Measurements from ENCODE around the gene SCGB1C1.

The SCGB1C1 gene

DNA sequence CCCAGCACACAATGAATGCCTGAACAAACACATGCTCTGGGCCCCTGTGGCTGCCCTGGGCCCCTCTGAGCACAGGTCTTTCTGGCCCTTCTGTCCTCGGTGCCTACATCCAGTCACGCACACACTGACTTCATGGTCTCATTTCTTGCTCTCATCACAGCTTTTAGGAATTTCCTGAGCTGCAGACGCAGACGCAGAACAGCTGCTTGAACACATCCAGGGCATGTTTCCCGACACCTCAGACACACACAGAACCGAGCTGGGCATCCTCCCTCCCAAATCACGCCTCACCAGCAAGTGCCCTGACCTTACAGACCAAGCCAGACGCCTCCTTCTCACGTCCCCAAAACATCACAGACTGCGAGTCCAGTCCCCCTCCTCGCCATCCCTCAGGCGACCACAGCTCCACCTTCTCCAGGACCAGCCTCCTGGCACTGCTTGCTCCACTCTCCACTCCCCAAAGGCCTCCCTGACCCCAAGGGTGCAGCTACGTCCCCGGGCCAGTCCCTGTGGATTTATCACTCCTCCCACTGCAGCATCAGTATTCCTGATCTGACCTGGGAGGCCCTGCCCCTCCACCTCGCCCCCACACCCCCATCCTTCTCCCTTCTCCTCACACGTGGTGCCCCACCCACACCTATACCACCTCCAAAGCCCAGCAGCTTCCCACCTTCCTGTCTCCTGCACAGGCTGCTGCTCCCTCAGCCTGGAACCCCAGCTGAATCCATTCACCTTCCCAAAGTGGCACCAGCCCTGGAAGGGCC is 30.3 kb downstream of the SCGB1C1 start:
- no peak for DNase-seq (ENCODE audit: low read depth, low spot score)
- no peaks in the 10 kb centered on the region for H3K9me3 ChIP-seq (ENCODE audit: insufficient read depth, low read length)
- no peaks in the 10 kb centered on the region for H3K27me3 ChIP-seq (ENCODE audit: insufficient read depth, insufficient read length)
- no peak for TF ChIP-seq SUZ12 (IDR thresholded peaks at IDR 0.05; ENCODE audit: extremely low read depth, insufficient read depth, insufficient read length)
- no peak for TF ChIP-seq ZNF274 (IDR thresholded peaks at IDR 0.05; ENCODE audit: low read depth, low read length)
- no peak for TF ChIP-seq YY1 (IDR thresholded peaks at IDR 0.05; ENCODE audit: insufficient read depth, insufficient read length)
- no peaks in the 10 kb centered on the region for H3K4me1 ChIP-seq (ENCODE audit: insufficient read depth, insufficient read length)
- H3K9ac ChIP-seq (ENCODE audit: insufficient read length, low read depth) = no peak overlapping the region
- peaks cover 8% of the 10 kb centered on the region for H3K36me3 ChIP-seq (ENCODE audit: insufficient read depth, insufficient read length, low read length)
- H3K4me3 ChIP-seq (ENCODE audit: insufficient read length, low read depth) = no peak overlapping the region

DNA sequence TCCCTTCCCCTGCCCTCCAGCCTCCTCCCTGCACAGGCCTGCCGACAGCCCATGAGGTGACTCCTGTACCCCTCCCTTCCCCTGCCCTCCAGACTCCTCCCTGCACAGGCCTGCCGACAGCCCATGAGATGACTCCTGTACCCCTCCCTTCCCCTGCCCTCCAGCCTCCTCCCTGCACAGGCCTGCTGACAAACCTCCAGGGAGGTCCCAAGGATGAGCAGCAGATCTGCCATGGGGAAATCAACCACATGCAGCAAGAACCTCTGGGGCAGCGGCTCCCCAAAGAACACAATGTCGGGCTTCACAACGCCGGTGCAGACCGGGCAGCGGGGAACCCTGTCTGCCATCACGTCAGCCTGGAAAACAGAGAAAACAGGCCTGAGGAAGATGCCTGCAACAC is 31.0 kb downstream of the SCGB1C1 start:
- no peak overlapping the region for H3K4me3 ChIP-seq (ENCODE audit: insufficient read length, low read depth)
- H3K36me3 ChIP-seq (ENCODE audit: insufficient read depth, insufficient read length, low read length) = peaks cover 8% of the 10 kb centered on the region
- no peaks in the 10 kb centered on the region for H3K9me3 ChIP-seq (ENCODE audit: insufficient read depth, low read length)
- TF ChIP-seq YY1 (IDR thresholded peaks at IDR 0.05; ENCODE audit: insufficient read depth, insufficient read length) (no peak), ZNF274 (IDR thresholded peaks at IDR 0.05; ENCODE audit: low read depth, low read length) (no peak), SUZ12 (IDR thresholded peaks at IDR 0.05; ENCODE audit: extremely low read depth, insufficient read depth, insufficient read length) (no peak)
- no peaks in the 10 kb centered on the region for H3K4me1 ChIP-seq (ENCODE audit: insufficient read depth, insufficient read length)
- no peaks in the 10 kb centered on the region for H3K27me3 ChIP-seq (ENCODE audit: insufficient read depth, insufficient read length)
- H3K9ac ChIP-seq (ENCODE audit: insufficient read length, low read depth) = no peak overlapping the region
- no peak for DNase-seq (ENCODE audit: low read depth, low spot score)

DNA sequence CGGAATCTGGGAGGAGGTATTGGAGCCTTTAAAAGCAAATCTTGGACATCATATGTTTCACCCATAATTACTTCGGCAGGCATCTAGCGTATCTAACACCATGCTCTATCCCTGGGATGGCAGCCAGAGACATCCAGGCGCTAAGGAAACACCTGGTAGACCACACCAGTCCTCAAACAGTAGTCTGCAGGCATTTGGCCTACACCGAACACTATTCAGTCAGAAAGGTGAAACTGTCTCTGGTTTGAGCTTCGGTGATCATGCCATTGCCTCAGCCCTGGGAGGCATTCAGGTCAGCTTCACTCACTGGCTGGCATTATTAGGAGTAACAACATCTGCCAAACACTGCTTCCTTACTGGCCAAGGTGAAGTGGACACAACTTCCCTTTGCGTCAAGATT is 31.5 kb downstream of the SCGB1C1 start:
- TF ChIP-seq SUZ12 (IDR thresholded peaks at IDR 0.05; ENCODE audit: extremely low read depth, insufficient read depth, insufficient read length) (no peak), YY1 (IDR thresholded peaks at IDR 0.05; ENCODE audit: insufficient read depth, insufficient read length) (no peak), ZNF274 (IDR thresholded peaks at IDR 0.05; ENCODE audit: low read depth, low read length) (no peak)
- no peaks in the 10 kb centered on the region for H3K9me3 ChIP-seq (ENCODE audit: insufficient read depth, low read length)
- H3K9ac ChIP-seq (ENCODE audit: insufficient read length, low read depth) = no peak overlapping the region
- no peaks in the 10 kb centered on the region for H3K27me3 ChIP-seq (ENCODE audit: insufficient read depth, insufficient read length)
- H3K4me1 ChIP-seq (ENCODE audit: insufficient read depth, insufficient read length) = no peaks in the 10 kb centered on the region
- peaks cover 8% of the 10 kb centered on the region for H3K36me3 ChIP-seq (ENCODE audit: insufficient read depth, insufficient read length, low read length)
- H3K4me3 ChIP-seq (ENCODE audit: insufficient read length, low read depth) = no peak overlapping the region
- DNase-seq (ENCODE audit: low read depth, low spot score) = no peak

DNA sequence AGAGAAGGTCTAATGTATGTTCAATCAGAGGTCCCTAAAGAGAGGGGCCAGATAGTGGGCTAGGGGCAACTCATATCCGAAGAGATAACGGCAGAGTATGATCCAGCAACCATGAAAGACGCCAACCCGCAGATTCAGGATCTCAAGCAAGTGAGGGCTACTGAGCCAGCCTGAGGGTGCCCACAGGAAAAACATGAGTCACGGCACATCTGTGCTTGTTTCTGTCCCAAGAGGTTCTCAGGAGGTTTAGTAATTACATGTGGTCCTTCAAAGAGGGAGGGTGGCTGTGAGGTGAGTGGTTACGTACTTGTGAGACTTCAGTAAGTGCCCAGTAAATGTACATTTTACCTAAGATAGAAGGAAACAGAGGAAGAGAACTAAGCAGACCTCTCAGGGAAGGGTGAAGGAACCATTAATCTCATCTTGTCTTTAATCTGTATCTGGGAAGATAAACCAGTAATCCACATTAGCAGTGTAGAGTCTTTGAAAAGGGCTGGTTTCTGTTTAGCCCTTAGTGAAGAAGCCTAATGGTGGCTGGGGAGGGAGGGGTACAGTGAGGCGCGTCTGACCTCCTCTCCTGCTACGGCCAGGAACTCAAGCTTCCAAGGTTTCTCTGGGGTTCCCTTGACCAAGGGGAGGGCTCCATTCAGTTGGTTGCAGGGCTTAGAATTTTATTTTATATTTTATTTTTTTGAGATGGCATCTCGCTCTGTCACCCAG is 33.0 kb downstream of the SCGB1C1 start:
- H3K27me3 ChIP-seq (ENCODE audit: insufficient read depth, insufficient read length) = no peaks in the 10 kb centered on the region
- TF ChIP-seq YY1 (IDR thresholded peaks at IDR 0.05; ENCODE audit: insufficient read depth, insufficient read length) (no peak), ZNF274 (IDR thresholded peaks at IDR 0.05; ENCODE audit: low read depth, low read length) (no peak), SUZ12 (IDR thresholded peaks at IDR 0.05; ENCODE audit: extremely low read depth, insufficient read depth, insufficient read length) (no peak)
- no peak overlapping the region for H3K4me3 ChIP-seq (ENCODE audit: insufficient read length, low read depth)
- H3K4me1 ChIP-seq (ENCODE audit: insufficient read depth, insufficient read length) = no peaks in the 10 kb centered on the region
- peaks cover 13% of the 10 kb centered on the region for H3K36me3 ChIP-seq (ENCODE audit: insufficient read depth, insufficient read length, low read length)
- no peaks in the 10 kb centered on the region for H3K9me3 ChIP-seq (ENCODE audit: insufficient read depth, low read length)
- H3K9ac ChIP-seq (ENCODE audit: insufficient read length, low read depth) = no peak overlapping the region
- DNase-seq (ENCODE audit: low read depth, low spot score) = no peak

DNA sequence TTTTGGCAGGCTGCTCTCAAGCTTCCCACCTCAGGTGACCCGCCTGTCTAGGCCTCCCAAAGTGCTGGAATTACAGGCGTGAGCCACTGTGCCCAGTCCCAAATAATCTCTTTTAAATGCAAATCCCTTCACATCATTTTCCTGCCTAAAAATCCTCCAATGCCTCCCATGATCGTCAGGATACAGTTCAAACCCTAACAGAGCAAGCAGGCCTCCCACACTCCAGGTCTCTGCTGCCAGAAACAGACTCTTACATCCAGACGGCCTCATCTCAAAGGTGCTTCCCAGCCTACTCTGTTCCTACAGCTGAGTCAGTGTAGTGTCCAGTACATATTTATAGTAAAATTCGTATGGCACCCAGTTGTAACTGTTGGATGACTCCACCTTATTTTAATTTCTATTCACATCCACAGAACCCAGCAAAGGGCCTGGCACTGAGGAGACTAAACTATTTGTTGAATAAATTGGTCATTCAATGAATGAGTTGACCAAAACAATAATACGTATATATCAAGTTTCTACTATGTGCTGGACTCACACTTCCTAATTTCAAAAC is 35.0 kb downstream of the SCGB1C1 start:
- Histone ChIP-seq H3K9ac (ENCODE audit: insufficient read length, low read depth) (no peak overlapping the region), H3K36me3 (ENCODE audit: insufficient read depth, insufficient read length, low read length) (peaks cover 14% of the 10 kb centered on the region), H3K4me3 (ENCODE audit: insufficient read length, low read depth) (no peak overlapping the region), H3K4me1 (ENCODE audit: insufficient read depth, insufficient read length) (peaks cover 1% of the 10 kb centered on the region), H3K9me3 (ENCODE audit: insufficient read depth, low read length) (no peaks in the 10 kb centered on the region), H3K27me3 (ENCODE audit: insufficient read depth, insufficient read length) (no peaks in the 10 kb centered on the region)
- DNase-seq (ENCODE audit: low read depth, low spot score) = no peak
- TF ChIP-seq ZNF274 (IDR thresholded peaks at IDR 0.05; ENCODE audit: low read depth, low read length) (no peak), YY1 (IDR thresholded peaks at IDR 0.05; ENCODE audit: insufficient read depth, insufficient read length) (no peak), SUZ12 (IDR thresholded peaks at IDR 0.05; ENCODE audit: extremely low read depth, insufficient read depth, insufficient read length) (no peak)

DNA sequence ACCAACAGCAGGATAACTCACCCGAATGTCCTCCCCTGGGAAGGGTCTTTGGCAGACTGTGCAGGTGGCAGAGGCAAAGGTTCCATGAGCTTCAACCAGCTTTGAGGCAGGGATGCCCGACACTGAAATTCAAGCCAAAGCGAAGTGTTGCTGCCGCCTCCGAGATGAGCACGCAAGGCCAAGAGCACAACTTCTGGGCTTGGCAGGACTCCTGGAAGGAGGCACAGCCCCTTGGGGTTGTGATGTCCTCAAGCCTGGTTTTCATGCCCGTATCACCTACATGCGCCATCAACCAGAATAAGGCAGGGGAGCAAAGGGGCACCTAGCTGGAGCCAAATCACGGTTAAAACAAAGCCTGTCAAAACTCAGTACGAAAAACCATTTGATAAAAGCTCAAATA is 37.6 kb downstream of the SCGB1C1 start:
- no peak for DNase-seq (ENCODE audit: low read depth, low spot score)
- Histone ChIP-seq H3K4me3 (ENCODE audit: insufficient read length, low read depth) (no peak overlapping the region), H3K27me3 (ENCODE audit: insufficient read depth, insufficient read length) (no peaks in the 10 kb centered on the region), H3K36me3 (ENCODE audit: insufficient read depth, insufficient read length, low read length) (peaks cover 25% of the 10 kb centered on the region), H3K9ac (ENCODE audit: insufficient read length, low read depth) (no peak overlapping the region), H3K4me1 (ENCODE audit: insufficient read depth, insufficient read length) (peaks cover 6% of the 10 kb centered on the region), H3K9me3 (ENCODE audit: insufficient read depth, low read length) (no peaks in the 10 kb centered on the region)
- TF ChIP-seq ZNF274 (IDR thresholded peaks at IDR 0.05; ENCODE audit: low read depth, low read length) = no peak

Measured in NT2/D1 (cell line).